Parathyroid adenoma (tissue), 2 donors: ENCODE measurements around the gene CALHM3.

Source experiments
- H2AFZ ChIP-seq: fragments of 300-600 bp; sonication (generic); one replicate; pipeline ENCODE4 v1.7.0; 2017; ENCODE audit warnings: antibody characterized with exemption, mild to moderate bottlenecking
- H3K27ac ChIP-seq: fragments of 300-600 bp; sonication (generic); one replicate; pipeline ENCODE4 v1.7.0; 2017
- H3K27me3 ChIP-seq: fragments of 300-600 bp; sonication (generic); one replicate; pipeline ENCODE4 v1.7.0; 2017; ENCODE audit warnings: low read length; ENCODE audit not compliant: control insufficient read depth, insufficient read depth
- H3K36me3 ChIP-seq: fragments of 300-600 bp; sonication (generic); one replicate; pipeline ENCODE4 v1.7.0; 2017; ENCODE audit warnings: low read length; ENCODE audit not compliant: control insufficient read depth, insufficient read depth
- H3K4me1 ChIP-seq: fragments of 300-600 bp; sonication (generic); one replicate; pipeline ENCODE4 v1.7.0; 2017; ENCODE audit warnings: control low read depth
- H3K4me2 ChIP-seq: fragments of 300-600 bp; sonication (generic); one replicate; pipeline ENCODE4 v1.7.0; 2017; ENCODE audit warnings: low read length
- H3K4me3 ChIP-seq: fragments of 300-600 bp; sonication (generic); one replicate; pipeline ENCODE4 v1.7.0; 2017; ENCODE audit warnings: low read depth, low read length
- H3K79me2 ChIP-seq: fragments of 300-600 bp; sonication (generic); one replicate; pipeline ENCODE4 v1.7.0; 2017; ENCODE audit warnings: control low read depth
- H3K9ac ChIP-seq: fragments of 300-600 bp; sonication (generic); one replicate; pipeline ENCODE4 v1.7.0; 2017; ENCODE audit warnings: mild to moderate bottlenecking
- H3K9me3 ChIP-seq: fragments of 300-600 bp; sonication (generic); one replicate; pipeline ENCODE4 v1.7.0; 2017; ENCODE audit warnings: low read length; ENCODE audit not compliant: control insufficient read depth
- TF ChIP-seq, protein P1 (sequence below): fragments of 300-600 bp; sonication (generic); IDR thresholded peaks from one replicate; pipeline ENCODE4 v1.7.0; 2017; ENCODE audit warnings: antibody characterized with exemption, mild to moderate bottlenecking
- donor health status: primary hyperparathyroidism.

The CALHM3 gene

DNA sequence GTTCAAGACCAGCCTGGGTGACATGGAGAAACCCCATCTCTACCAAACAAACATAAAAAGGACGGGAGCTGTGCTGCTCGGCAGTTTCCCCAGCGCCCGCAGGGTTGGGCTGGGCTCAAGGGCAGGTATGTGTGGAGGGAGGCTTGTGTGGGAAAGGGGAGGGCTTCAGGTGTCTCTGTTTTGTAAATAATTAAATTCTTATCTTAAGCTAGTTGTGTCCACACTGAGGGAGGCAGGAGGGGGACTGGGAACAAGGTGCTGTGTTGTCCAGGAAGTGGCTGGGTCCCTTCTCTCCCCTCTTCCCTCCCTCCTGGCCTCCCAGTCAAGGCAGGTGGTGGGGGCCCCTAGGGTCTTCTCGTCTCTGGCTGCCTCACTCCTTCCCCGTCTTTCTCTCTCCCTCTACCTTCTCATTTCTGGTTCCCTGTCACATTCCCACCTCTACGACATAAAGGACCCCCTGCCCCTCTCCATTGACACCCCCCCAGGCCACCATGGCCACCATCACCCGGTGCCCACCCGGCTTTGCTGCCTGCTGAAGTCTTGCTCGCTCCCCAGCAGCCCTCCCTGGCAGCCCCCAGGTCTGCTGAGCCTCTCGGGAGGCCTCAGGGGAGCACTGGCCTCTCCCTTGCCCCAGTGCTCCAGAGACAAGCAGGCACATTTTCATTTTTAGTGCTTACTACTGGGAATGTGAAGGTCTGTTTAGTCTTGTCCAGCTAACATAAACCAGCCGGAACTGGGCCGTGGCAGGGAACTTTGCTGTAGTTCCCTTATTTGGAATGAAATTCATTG is 33.7 kb upstream of the CALHM3 start:
- H3K4me2 ChIP-seq: no peak overlapping the region
- no peak overlapping the region for H3K27ac ChIP-seq
- no peak overlapping the region for H3K4me3 ChIP-seq
- peaks cover 15% of the 10 kb centered on the region for H3K4me1 ChIP-seq
- H3K27me3 ChIP-seq: no peaks in the 10 kb centered on the region
- H3K79me2 ChIP-seq: no peaks in the 10 kb centered on the region
- H3K9ac ChIP-seq: no peak overlapping the region
- no peaks in the 10 kb centered on the region for H3K36me3 ChIP-seq
- TF ChIP-seq, protein P1, sequence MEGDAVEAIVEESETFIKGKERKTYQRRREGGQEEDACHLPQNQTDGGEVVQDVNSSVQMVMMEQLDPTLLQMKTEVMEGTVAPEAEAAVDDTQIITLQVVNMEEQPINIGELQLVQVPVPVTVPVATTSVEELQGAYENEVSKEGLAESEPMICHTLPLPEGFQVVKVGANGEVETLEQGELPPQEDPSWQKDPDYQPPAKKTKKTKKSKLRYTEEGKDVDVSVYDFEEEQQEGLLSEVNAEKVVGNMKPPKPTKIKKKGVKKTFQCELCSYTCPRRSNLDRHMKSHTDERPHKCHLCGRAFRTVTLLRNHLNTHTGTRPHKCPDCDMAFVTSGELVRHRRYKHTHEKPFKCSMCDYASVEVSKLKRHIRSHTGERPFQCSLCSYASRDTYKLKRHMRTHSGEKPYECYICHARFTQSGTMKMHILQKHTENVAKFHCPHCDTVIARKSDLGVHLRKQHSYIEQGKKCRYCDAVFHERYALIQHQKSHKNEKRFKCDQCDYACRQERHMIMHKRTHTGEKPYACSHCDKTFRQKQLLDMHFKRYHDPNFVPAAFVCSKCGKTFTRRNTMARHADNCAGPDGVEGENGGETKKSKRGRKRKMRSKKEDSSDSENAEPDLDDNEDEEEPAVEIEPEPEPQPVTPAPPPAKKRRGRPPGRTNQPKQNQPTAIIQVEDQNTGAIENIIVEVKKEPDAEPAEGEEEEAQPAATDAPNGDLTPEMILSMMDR: no peak
- H2AFZ ChIP-seq: peak overlapping the region; percentile 63
- H3K9me3 ChIP-seq: no peaks in the 10 kb centered on the region

DNA sequence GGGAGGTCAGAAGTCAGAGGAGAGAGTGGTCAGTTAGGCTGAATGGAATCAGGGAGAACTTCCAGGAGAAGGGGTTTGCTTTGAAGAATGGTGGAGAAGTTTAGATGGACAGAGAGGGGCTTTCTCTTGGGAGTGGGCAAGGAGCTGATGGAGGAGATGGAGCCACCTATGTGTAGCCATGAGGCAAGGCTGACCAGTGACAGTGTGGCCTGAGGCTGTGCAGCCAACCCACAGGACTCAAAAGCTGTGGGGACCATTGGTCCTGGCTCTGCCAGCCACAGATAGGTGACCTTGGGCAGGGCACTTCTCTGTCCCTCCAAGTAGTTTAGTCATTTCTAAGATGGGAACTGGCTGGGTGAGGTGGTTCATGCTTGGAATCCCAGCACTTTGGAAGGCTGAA is 33.1 kb upstream of the CALHM3 start:
- H3K27ac ChIP-seq: no peak overlapping the region

DNA sequence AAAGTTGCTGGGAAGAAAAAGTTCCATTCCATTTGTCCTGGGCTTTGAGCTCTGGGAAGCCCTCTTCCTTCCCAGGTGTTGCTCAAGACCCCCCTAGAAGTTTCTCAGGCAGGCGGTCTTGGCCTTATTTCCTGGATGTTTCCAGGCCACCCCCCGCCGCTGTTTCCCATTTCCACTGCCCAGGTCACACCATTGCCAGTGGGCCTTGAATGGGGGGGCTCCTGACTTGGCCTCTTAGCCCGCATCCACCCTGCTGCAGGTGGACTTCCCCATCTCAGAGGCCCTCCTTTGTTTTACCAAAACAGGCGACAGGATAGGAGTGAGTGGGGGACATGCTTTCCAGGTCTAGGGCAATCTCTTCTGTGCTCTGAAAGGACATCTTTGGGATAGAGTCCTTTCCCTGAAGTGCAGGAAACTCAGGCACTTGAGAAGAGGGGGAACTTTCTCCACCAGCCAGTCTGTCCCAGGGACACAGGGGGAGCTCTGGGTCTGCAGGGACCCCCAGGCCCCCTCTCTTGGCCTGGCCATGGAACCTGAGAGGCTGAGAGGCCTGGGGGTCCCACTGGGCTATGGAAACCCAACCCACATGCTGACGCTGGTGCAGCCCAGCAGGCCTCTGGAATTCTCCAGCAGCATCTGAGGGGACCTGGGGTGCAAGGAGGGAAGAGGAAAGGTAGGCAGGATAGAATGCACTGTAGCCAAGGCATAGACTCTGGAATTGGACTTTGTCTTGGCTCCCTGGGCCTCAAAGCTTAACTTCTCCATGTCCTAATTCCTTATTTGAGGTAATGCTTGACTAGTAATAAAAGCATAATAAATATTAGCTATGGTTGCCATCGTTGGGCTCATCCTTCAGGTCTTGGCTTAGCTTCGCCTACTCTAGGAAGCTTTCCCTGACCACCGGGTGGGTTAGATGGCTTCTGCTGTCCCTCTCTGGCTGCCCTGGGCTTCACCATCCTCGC is 32.0 kb upstream of the CALHM3 start:
- no peaks in the 10 kb centered on the region for H3K36me3 ChIP-seq
- H3K27ac ChIP-seq: no peak overlapping the region
- H3K27me3 ChIP-seq: no peaks in the 10 kb centered on the region
- H3K9ac ChIP-seq: no peak overlapping the region
- TF ChIP-seq, protein P1: no peak
- H3K4me1 ChIP-seq: peaks cover 15% of the 10 kb centered on the region
- H3K4me2 ChIP-seq: no peak overlapping the region
- H3K79me2 ChIP-seq: peaks cover 3% of the 10 kb centered on the region
- no peak overlapping the region for H3K4me3 ChIP-seq
- H3K9me3 ChIP-seq: no peaks in the 10 kb centered on the region
- no peak overlapping the region for H2AFZ ChIP-seq

More for the DNA sequence above, 33.1 kb upstream of the CALHM3 start:
- no peak overlapping the region for H3K9ac ChIP-seq
- TF ChIP-seq, protein P1: no peak
- H3K4me3 ChIP-seq: no peak overlapping the region
- H3K4me2 ChIP-seq: no peak overlapping the region
- H3K9me3 ChIP-seq: no peaks in the 10 kb centered on the region
- H2AFZ ChIP-seq: peak overlapping the region; percentile 63
- H3K36me3 ChIP-seq: no peaks in the 10 kb centered on the region
- peaks cover 15% of the 10 kb centered on the region for H3K4me1 ChIP-seq
- H3K79me2 ChIP-seq: no peaks in the 10 kb centered on the region
- H3K27me3 ChIP-seq: no peaks in the 10 kb centered on the region

DNA sequence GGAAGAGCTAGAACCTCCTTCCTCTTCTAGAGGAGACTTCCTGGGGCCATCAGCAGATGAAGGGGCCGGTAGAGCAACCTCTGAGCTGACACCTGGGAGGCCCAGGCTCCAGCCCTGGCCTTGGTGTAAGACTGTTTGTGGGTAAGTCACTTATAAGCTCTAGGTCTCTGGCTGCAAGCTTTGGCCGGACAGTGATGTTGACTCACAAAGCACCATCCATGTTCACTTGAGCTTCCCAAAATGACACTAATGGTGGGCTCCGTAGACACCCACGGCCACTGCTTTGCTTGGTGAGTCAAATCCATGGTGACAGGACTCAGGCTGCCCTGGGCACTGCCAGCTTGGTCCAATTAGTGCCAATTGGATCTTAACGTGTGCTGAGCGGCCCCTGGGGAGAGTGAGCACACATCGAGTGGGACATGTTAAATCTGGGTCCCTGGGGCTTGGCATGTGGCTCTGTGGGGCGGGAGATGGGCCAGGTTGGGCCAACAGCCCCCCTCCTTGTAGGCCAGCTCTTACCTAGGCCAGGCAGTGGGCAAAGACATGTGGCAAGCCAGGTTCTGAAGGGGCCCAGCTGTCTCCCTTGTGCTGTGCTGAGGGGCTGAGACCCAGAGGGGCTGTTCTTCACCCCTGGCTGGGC is 31.1 kb upstream of the CALHM3 start:
- Histone ChIP-seq H3K27me3 (no peaks in the 10 kb centered on the region), H3K9ac (no peak overlapping the region), H3K27ac (no peak overlapping the region), H3K9me3 (no peaks in the 10 kb centered on the region), H3K36me3 (no peaks in the 10 kb centered on the region), H3K4me3 (no peak overlapping the region), H2AFZ (no peak overlapping the region), H3K79me2 (peaks cover 3% of the 10 kb centered on the region), H3K4me2 (no peak overlapping the region), H3K4me1 (peaks cover 15% of the 10 kb centered on the region)
- TF ChIP-seq, protein P1: no peak
